Left renal cortex interstitium (tissue), 4 donors: ENCODE results near the gene ASF1B. TPM values are rescaled to one million over a fixed set of nuclear protein-coding genes. Genes with fewer than 3 reads are reported as not detected.

Source experiments
- polyA plus RNA-seq, 4 donors: library from polyadenylated mRNA; unstranded; fragments of 120-200 nt; gene quantifications; one replicate each; pipeline ENCODE4 v1.2.1, GENCODE V29; 2013; ENCODE audit not compliant: insufficient read length in 4 of 4

ASF1B gene
- polyA plus RNA-seq, 4 donors = 17.2 to 23.8 (median 19.5) TPM

Other genes with a start within 250 kb of the ASF1B start
- 1 to 10 TPM; 4.1 to 9.6 (median 6.0) TPM for gene BRME1, start 230.5 kb downstream of the ASF1B start, polyA plus RNA-seq
- gene CC2D1A, start 230.4 kb downstream of the ASF1B start, polyA plus RNA-seq = 10 to 100 TPM; 19.3 to 45.6 (median 33.4) TPM
- 1 to 10 TPM in 3 of 4 donors, under 1 TPM in 1; 0.93 to 1.8 (median 1.3) TPM for gene PODNL1, start 198.2 kb downstream of the ASF1B start, polyA plus RNA-seq
- gene DCAF15, start 184.1 kb downstream of the ASF1B start, polyA plus RNA-seq = 10 to 100 TPM; 27.8 to 47.9 (median 40.1) TPM
- 10 to 100 TPM in 3 of 4 donors, 1 to 10 TPM in 1; 9.0 to 18.5 (median 15.2) TPM for gene RFX1, start 130.3 kb downstream of the ASF1B start, polyA plus RNA-seq
- gene RLN3, start 108.4 kb downstream of the ASF1B start, polyA plus RNA-seq = not detected
- 1 to 10 TPM; 5.7 to 8.4 (median 7.8) TPM for gene IL27RA, start 104.8 kb downstream of the ASF1B start, polyA plus RNA-seq
- gene PALM3, start 74.5 kb downstream of the ASF1B start, polyA plus RNA-seq = 10 to 100 TPM; 18.7 to 36.9 (median 26.6) TPM
- 10 to 100 TPM in 1 of 4 donors, 1 to 10 TPM in 3; 6.2 to 10.1 (median 8.0) TPM for gene MISP3, start 63.8 kb downstream of the ASF1B start, polyA plus RNA-seq
- under 1 TPM in 2 of 4 donors, not detected in 2; 0.10 to 0.16 TPM for gene C19orf67, start 50.8 kb downstream of the ASF1B start, polyA plus RNA-seq
- gene SAMD1, start 45.8 kb downstream of the ASF1B start, polyA plus RNA-seq = 10 to 100 TPM; 33.4 to 63.7 (median 53.0) TPM
- 100 to 1,000 TPM in 1 of 4 donors, 10 to 100 TPM in 3; 91.0 to 107 (median 93.6) TPM for gene PRKACA, start 18.8 kb downstream of the ASF1B start, polyA plus RNA-seq
- 10 to 100 TPM; 31.4 to 62.2 (median 48.9) TPM for gene ADGRL1, start 69.6 kb upstream of the ASF1B start, polyA plus RNA-seq
- 10 to 100 TPM; 16.3 to 30.1 (median 21.3) TPM for gene ADGRE5, start 244.9 kb upstream of the ASF1B start, polyA plus RNA-seq